H1 (cell line): Measurements from ENCODE around the gene CHCHD6. TPM values are rescaled to one million over a fixed set of nuclear protein-coding genes. Genes with fewer than 3 reads are reported as not detected.
A peak's percentile ranks its signal among the peaks of the same experiment; 100 is the strongest.

Experiments used
- CTCF ChIA-PET: fragments of 300-600 bp; sonication (Branson Sonifier 250); formaldehyde crosslinking; loops from one replicate; lab custom pipeline; 2021; ENCODE audit not compliant: partially characterized antibody; lab: Charles Lee
- POLR2A ChIA-PET: fragments of 300-600 bp; sonication (Branson Sonifier 250); formaldehyde crosslinking; loops from one replicate; lab custom pipeline; 2021; ENCODE audit warnings: inconsistent platforms; ENCODE audit not compliant: partially characterized antibody; lab: Charles Lee
- DNase-seq, 2 experiments: peaks; one replicate each; pipeline versions ENCODE4 v3.0.0 to v3.0.0-alpha.2; 2010 to 2022; ENCODE audit warnings: low spot score in 2 of 2, low read depth in 1 of 2, mixed read lengths in 1 of 2
- FAIRE-seq: peaks from 2 replicates; lab custom pipeline; 2011; peaks lifted over from hg19 to GRCh38; lab: Jason Lieb, UNC
- H2AFZ ChIP-seq: 2 replicates; pipeline ENCODE4 v1.8.1; 2012; ENCODE audit warnings: low read length, inconsistent platforms
- H2AK5ac ChIP-seq: 2 replicates; pipeline ENCODE4 v1.6.1; 2013; ENCODE audit warnings: low read depth, low read length
- H2BK120ac ChIP-seq: replicated peaks from 2 replicates; pipeline ENCODE3; 2013; ENCODE audit warnings: low read depth, low read length, inconsistent platforms
- H2BK12ac ChIP-seq: 2 replicates; pipeline ENCODE4 v1.6.1; 2013; ENCODE audit warnings: low read depth, low read length
- H2BK15ac ChIP-seq: 2 replicates; pipeline ENCODE4 v1.6.1; 2013; ENCODE audit warnings: low read length
- H2BK20ac ChIP-seq: 2 replicates; pipeline ENCODE4 v1.6.1; 2013; ENCODE audit warnings: low read length
- H2BK5ac ChIP-seq: 2 replicates; pipeline ENCODE4 v1.6.1; 2013; ENCODE audit warnings: low read depth, low read length
- H3K14ac ChIP-seq: 2 replicates; pipeline ENCODE4 v1.6.1; 2013; ENCODE audit warnings: inconsistent platforms; ENCODE audit not compliant: insufficient read length
- H3K18ac ChIP-seq: 2 replicates; pipeline ENCODE4 v1.6.1; 2013; ENCODE audit warnings: low read length; ENCODE audit errors: extremely low read depth
- H3K23ac ChIP-seq: 2 replicates; pipeline ENCODE4 v1.6.1; 2013; ENCODE audit warnings: inconsistent platforms; ENCODE audit not compliant: insufficient read length
- H3K23me2 ChIP-seq: 2 replicates; pipeline ENCODE4 v1.6.1; 2013; ENCODE audit warnings: low read depth, low read length
- H3K27ac ChIP-seq: 2 replicates; pipeline ENCODE4 v1.6.1; 2011; ENCODE audit warnings: low read depth, low read length, inconsistent platforms
- H3K27me3 ChIP-seq, 4 experiments: replicated peaks in 1 of 4; 1 replicate in 1 of 4; 2 replicates in 3 of 4; pipeline versions ENCODE4 v1.6.1 to v1.8.1; 2011 to 2013; ENCODE audit warnings: low read length in 3 of 4, mild to moderate bottlenecking in 3 of 4, inconsistent platforms in 2 of 4, mixed read lengths in 2 of 4, moderate library complexity in 1 of 4; ENCODE audit not compliant: control insufficient read depth in 3 of 4, insufficient read depth in 3 of 4; ENCODE audit errors: extremely low read depth in 1 of 4
- H3K36me3 ChIP-seq, 4 experiments: 2 replicates each; pipeline versions ENCODE4 v1.6.1 to v1.8.1; 2011 to 2013; ENCODE audit warnings: mild to moderate bottlenecking in 4 of 4, low read length in 3 of 4, moderate library complexity in 2 of 4, control low read depth in 1 of 4, inconsistent platforms in 1 of 4; ENCODE audit not compliant: insufficient read depth in 4 of 4, control insufficient read depth in 2 of 4
- H3K4ac ChIP-seq: replicated peaks from 2 replicates; pipeline ENCODE3; 2013; ENCODE audit warnings: low read length, low read depth, mixed read lengths, inconsistent platforms; ENCODE audit not compliant: insufficient read length
- H3K4me1 ChIP-seq, 4 experiments: replicated peaks in 1 of 4; 1 replicate in 1 of 4; 2 replicates in 3 of 4; pipeline versions ENCODE4 v1.6.1 to v1.8.1; 2011 to 2013; ENCODE audit warnings: low read length in 3 of 4, inconsistent platforms in 2 of 4, mixed read lengths in 1 of 4; ENCODE audit not compliant: insufficient read depth in 4 of 4, control insufficient read depth in 3 of 4
- H3K4me2 ChIP-seq, 2 experiments: 2 replicates each; pipeline versions ENCODE4 v1.6.1 to v1.8.1; 2011 to 2013; ENCODE audit warnings: low read depth in 2 of 2, low read length in 2 of 2, control low read depth in 1 of 2, inconsistent platforms in 1 of 2, mild to moderate bottlenecking in 1 of 2; ENCODE audit not compliant: insufficient read depth in 1 of 2
- H3K4me3 ChIP-seq, 4 experiments: fragments of 200-600, 300-600 bp in 1 of 4; sonication (generic), shearing (Covaris generic), sonication (Bioruptor Twin) in 1 of 4; 2 replicates each; pipeline versions ENCODE4 v1.5.1 to v1.8.1; 2011 to 2016; ENCODE audit warnings: low read length in 4 of 4, low read depth in 3 of 4, control low read depth in 2 of 4, inconsistent platforms in 2 of 4, mild to moderate bottlenecking in 2 of 4, mixed read lengths in 1 of 4, moderate library complexity in 1 of 4; ENCODE audit not compliant: insufficient read depth in 2 of 4; ENCODE audit errors: extremely low read depth in 1 of 4
- H3K56ac ChIP-seq: replicated peaks from 2 replicates; pipeline ENCODE3; 2013; ENCODE audit warnings: low read depth, mild to moderate bottlenecking, mixed read lengths, low read length, inconsistent platforms; ENCODE audit not compliant: insufficient read length
- H3K79me1 ChIP-seq: 2 replicates; pipeline ENCODE4 v1.6.1; 2013; ENCODE audit warnings: low read depth, low read length, control low read depth
- H3K79me2 ChIP-seq, 2 experiments: 2 replicates each; pipeline versions ENCODE4 v1.6.1 to v1.8.1; 2012 to 2013; ENCODE audit warnings: low read length in 2 of 2, mild to moderate bottlenecking in 2 of 2, inconsistent platforms in 1 of 2; ENCODE audit not compliant: insufficient read depth in 2 of 2, control insufficient read depth in 1 of 2
- H3K9ac ChIP-seq, 4 experiments: replicated peaks in 1 of 4; 1 replicate in 1 of 4; 2 replicates in 3 of 4; pipeline versions ENCODE4 v1.6.1 to v1.8.1; 2011 to 2013; ENCODE audit warnings: low read depth in 3 of 4, low read length in 3 of 4, control low read depth in 2 of 4, mild to moderate bottlenecking in 2 of 4, moderate library complexity in 2 of 4, inconsistent platforms in 1 of 4; ENCODE audit errors: extremely low read depth in 1 of 4
- H3K9me3 ChIP-seq, 2 experiments: 2 replicates each; pipeline versions ENCODE4 v1.6.1 to v1.8.1; 2012 to 2013; ENCODE audit warnings: mild to moderate bottlenecking in 2 of 2, moderate library complexity in 2 of 2, control low read depth in 1 of 2, inconsistent platforms in 1 of 2, low read depth in 1 of 2, low read length in 1 of 2, mixed read lengths in 1 of 2; ENCODE audit not compliant: insufficient read depth in 2 of 2
- H4K20me1 ChIP-seq, 2 experiments: replicated peaks in 1 of 2; 2 replicates each; pipeline versions ENCODE3 to v1.8.1; 2011 to 2013; ENCODE audit warnings: inconsistent platforms in 2 of 2, low read length in 2 of 2, mild to moderate bottlenecking in 1 of 2; ENCODE audit not compliant: insufficient read depth in 2 of 2, control insufficient read depth in 1 of 2
- H4K5ac ChIP-seq: 2 replicates; pipeline ENCODE4 v1.6.1; 2013; ENCODE audit warnings: low read length, low read depth, mixed read lengths, inconsistent platforms; ENCODE audit not compliant: insufficient read length
- H4K8ac ChIP-seq: 2 replicates; pipeline ENCODE4 v1.8.0; 2013; ENCODE audit warnings: mild to moderate bottlenecking, moderate library complexity, low read length, inconsistent platforms; ENCODE audit not compliant: insufficient read depth; ENCODE audit errors: extremely low read depth
- H4K91ac ChIP-seq: replicated peaks from 2 replicates; pipeline ENCODE3; 2013; ENCODE audit warnings: low read length, mixed read lengths, inconsistent platforms; ENCODE audit not compliant: insufficient read length
- CREB1 ChIP-seq: IDR thresholded peaks from 2 replicates; pipeline ENCODE4 v1.6.1; 2012; ENCODE audit warnings: inconsistent platforms
- EP300 ChIP-seq, 2 experiments: IDR thresholded peaks; 1 replicate in 1 of 2; 2 replicates in 1 of 2; pipeline ENCODE4 v1.6.1; 2011 to 2012; ENCODE audit warnings: low read depth in 2 of 2, low read length in 2 of 2, mild to moderate bottlenecking in 2 of 2, borderline replicate concordance in 1 of 2, inconsistent platforms in 1 of 2, moderate library complexity in 1 of 2
- EZH2 ChIP-seq: fragments of 200-600 bp; sonication (generic); IDR thresholded peaks from 2 replicates; pipeline ENCODE4 v1.7.1; 2012; ENCODE audit warnings: low read depth, mild to moderate bottlenecking, moderate library complexity, low read length, inconsistent platforms; ENCODE audit not compliant: severe bottlenecking
- JUND ChIP-seq: IDR thresholded peaks from 2 replicates; pipeline ENCODE4 v1.6.1; 2011; ENCODE audit warnings: mild to moderate bottlenecking, improper control_type of control experiment, low read length
- KDM5A ChIP-seq: fragments of 200-600 bp; IDR thresholded peaks from 2 replicates; pipeline ENCODE4 v1.7.1; 2012; ENCODE audit warnings: mild to moderate bottlenecking, low read length, inconsistent platforms, mixed read lengths
- NRF1 ChIP-seq: IDR thresholded peaks from 2 replicates; pipeline ENCODE4 v1.6.1; 2011; ENCODE audit warnings: mild to moderate bottlenecking, low read depth, low read length, improper control_type of control experiment
- SIX5 ChIP-seq: IDR thresholded peaks from 2 replicates; pipeline ENCODE4 v1.6.1; 2011; ENCODE audit warnings: mild to moderate bottlenecking, low read depth, low read length
- YY1 ChIP-seq: IDR thresholded peaks from 2 replicates; pipeline ENCODE4 v1.6.1; 2011; ENCODE audit warnings: low read depth, mild to moderate bottlenecking, low read length
- WGBS, 2 experiments: shearing (Covaris generic) in 1 of 2; methylation state at CpG; one replicate each; pipeline versions ENCODE4 v1.1.6 to v1.1.7; 2013 to 2015; ENCODE audit warnings: low lambda C conversion rate in 2 of 2, mixed read lengths in 2 of 2, inconsistent platforms in 1 of 2, low coverage in 1 of 2, missing lambda C conversion rate in 1 of 2; ENCODE audit not compliant: insufficient replicate concordance in 2 of 2, insufficient coverage in 1 of 2, insufficient read length in 1 of 2; ENCODE audit errors: extremely low coverage in 1 of 2, missing lambda C conversion rate in 1 of 2; 5-methylcytosine and 5-hydroxymethylcytosine counted together
- polyA plus RNA-seq, 7 experiments: library from polyadenylated mRNA; depleted of rRNA in 3 of 7; stranded (reverse) in 5 of 7; unstranded in 2 of 7; fragments of >200 nt in 5 of 7; fragments of 200-250 nt in 2 of 7; gene quantifications; 1 replicate in 5 of 7; 2 replicates in 1 of 7; 4 replicates in 1 of 7; pipeline versions ENCODE4 v1.2.1 to v1.2.3, GENCODE V29; 2011 to 2013; ENCODE audit warnings: missing spikeins in 2 of 7, mixed read lengths in 2 of 7
- total RNA-seq: library from RNA; stranded (reverse); fragmentation: NEBNext Ultra II Directional; extraction: Animal tissue kit (Norgen Biotek cat#: 25700); gene quantifications from 2 replicates; pipeline ENCODE4 v1.2.1, GENCODE V29; 2021
- TF ChIP-seq, protein P1 (sequence below): IDR thresholded peaks from 2 replicates; pipeline ENCODE4 v1.6.1; 2011; ENCODE audit warnings: low read length, improper control_type of control experiment

CHCHD6 gene
- total and polyA plus RNA-seq, 2 of the 8 experiments (the other 6 are each of a cell fraction or from before 2014, with no cell fraction given): 32.4 to 37.6 TPM

DNA sequence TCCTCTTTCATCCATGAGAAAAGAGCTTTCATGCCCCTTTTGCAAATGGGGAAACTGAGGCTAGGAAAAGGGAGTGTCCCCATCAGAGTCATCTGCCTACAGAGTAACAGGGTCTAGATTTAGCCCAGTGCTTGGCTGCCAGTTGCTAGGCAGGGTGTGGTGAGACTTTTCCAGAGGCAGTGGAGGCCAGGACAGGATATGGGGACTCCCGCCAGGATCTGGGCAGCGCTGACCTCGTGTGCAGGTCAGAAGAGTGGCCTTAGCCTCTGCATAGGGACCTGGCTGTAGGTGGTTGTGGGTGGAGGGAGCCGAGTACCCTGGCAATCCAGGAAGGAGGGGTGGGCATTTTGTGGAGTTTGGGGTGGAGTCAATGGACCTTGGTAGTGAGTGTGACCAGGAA lies 283.1 kb downstream of the CHCHD6 start:
- Histone ChIP-seq H2AK5ac (no peak overlapping the region), H3K23me2 (peaks cover 6% of the 10 kb centered on the region; the same call in 1 of the 2 replicates), H3K9ac (no peak overlapping the region), H3K79me1 (peaks cover 32% of the 10 kb centered on the region), H3K4me1 (peaks cover 0 to 22% (median 9%) of the 10 kb centered on the region in 4 experiments; a peak in 6 of 7 replicates), H2BK5ac (0 out of 2 replicates have a peak overlapping the region, but pooled peaks have one; percentile 40), H3K23ac (no peak overlapping the region), H3K79me2 (peaks cover 8 to 62% of the 10 kb centered on the region in 2 experiments; a peak in 3 of 4 replicates), H3K27ac (no peak overlapping the region), H3K36me3 (peaks cover 2 to 16% (median 11%) of the 10 kb centered on the region in 4 experiments; a peak in 6 of 8 replicates), H2BK120ac (no peak overlapping the region), H4K8ac (no peak overlapping the region), H3K56ac (no peak overlapping the region), H4K91ac (no peak overlapping the region), H4K20me1 (peaks cover 26 to 54% of the 10 kb centered on the region in 2 experiments), H2BK12ac (no peak overlapping the region), H2AFZ (no peak overlapping the region), H3K4me3 (no peak overlapping the region), H3K9me3 (no peaks in the 10 kb centered on the region), H3K14ac (no peak overlapping the region), H3K27me3 (peaks cover 0 to 1% (median under 1%) of the 10 kb centered on the region in 4 experiments; a peak in 1 of 7 replicates), H3K4me2 (no peak overlapping the region), H2BK20ac (no peak overlapping the region), H2BK15ac (no peak overlapping the region), H3K4ac (no peak overlapping the region), H4K5ac (no peak overlapping the region), H3K18ac (no peak overlapping the region)
- ChIA-PET POLR2A (no interaction called here), CTCF (interaction anchor here (2.7 to 10.0 kb wide), 3 partner anchors 8 to 235 kb away, joined by 11 to 74 read pairs (median 13); no protein-coding TSS in a partner anchor)
- no peak for FAIRE-seq
- no peak for TF ChIP-seq CREB1
- no peak for TF ChIP-seq EZH2
- no peak for TF ChIP-seq EP300 (IDR thresholded peaks at IDR 0.05; ENCODE audit: borderline replicate concordance in 1 of 2, low read depth in 2 of 2, low read length in 2 of 2)
- no peak for TF ChIP-seq KDM5A
- TF ChIP-seq, protein P1, sequence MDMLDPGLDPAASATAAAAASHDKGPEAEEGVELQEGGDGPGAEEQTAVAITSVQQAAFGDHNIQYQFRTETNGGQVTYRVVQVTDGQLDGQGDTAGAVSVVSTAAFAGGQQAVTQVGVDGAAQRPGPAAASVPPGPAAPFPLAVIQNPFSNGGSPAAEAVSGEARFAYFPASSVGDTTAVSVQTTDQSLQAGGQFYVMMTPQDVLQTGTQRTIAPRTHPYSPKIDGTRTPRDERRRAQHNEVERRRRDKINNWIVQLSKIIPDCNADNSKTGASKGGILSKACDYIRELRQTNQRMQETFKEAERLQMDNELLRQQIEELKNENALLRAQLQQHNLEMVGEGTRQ: no peak
- no peak for TF ChIP-seq NRF1
- no peak for TF ChIP-seq JUND
- TF ChIP-seq SIX5: no peak
- TF ChIP-seq YY1: no peak
- no peak for DNase-seq
- 84% methylated on average over 4 of the region's 4 CpGs; no CpG with 5 or more reads in 1 of the 2 experiments for WGBS, 2 experiments
